Effector CD8-positive, alpha-beta T cell (primary cell): Measurements from ENCODE around the gene MTCL1.

ENCODE experiments used
- DNase-seq: peaks from one replicate; lab custom pipeline; 2025; lab: John Stamatoyannopoulos, UW

MTCL1 gene

DNA sequence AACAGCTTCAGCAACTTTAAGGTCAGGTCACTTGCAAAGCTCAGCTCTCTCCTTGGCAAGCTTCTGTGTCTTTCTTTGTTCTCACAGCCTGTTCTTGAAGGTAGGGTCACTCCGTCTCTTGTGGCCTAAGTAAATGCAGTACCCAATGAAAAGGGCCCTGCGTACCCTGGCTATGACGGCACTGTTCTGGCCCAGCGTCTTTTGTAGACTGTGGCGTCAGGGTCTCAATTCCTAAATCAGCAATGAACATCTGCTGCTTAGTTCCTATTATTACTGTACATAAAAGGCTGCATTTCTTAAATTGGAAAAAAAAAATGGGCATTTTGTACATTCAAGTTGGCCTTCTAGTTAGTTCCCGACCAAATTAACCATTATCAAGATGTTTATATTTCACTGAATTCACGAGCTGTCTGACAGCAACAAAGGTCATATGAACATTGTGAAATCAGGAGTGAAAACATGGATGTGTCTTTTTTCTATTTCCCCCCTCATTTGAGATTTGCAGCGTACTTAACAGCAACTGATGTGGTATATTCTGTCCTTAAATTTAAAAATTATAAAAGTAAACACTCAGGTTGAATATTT is 17.0 kb upstream of the MTCL1 start:
- no peak for DNase-seq

DNA sequence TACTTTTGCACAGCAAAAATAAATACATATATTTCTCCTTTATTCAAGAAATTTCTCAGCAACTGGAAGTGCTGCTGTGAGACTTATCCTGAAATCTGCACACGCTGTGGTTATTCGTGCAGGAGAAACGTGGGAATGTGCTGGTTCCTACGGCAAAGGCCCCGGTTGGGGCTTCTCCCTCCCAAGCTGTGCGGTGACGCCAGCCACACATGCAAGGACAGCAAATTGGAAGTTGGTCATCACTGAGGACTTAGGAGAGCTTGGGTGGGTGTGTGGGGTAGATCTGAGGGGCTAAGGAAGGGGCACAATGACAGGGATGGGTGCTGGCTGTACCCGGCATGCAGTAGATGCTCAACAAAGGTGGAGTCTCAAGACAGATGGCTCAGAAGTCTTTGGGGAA is 16.5 kb upstream of the MTCL1 start:
- no peak for DNase-seq

DNA sequence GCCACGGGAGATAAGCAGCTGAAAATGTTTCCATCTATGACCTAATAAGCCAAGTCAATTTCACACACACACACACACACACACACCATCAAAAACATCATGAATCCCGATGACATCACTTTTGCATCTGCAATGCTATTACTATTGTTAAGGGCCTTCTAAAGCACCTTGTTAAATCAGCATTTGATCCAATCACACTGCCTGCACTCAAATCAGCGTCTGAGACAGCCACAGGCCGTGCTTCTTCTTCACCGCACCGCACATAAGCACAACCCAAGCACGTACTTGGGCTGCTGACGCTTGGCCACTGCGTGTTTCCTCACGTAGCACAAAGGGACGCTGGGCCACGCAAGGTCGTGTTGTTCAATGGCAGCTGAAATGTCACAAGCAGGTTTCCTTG is 15.8 kb upstream of the MTCL1 start:
- DNase-seq = no peak

DNA sequence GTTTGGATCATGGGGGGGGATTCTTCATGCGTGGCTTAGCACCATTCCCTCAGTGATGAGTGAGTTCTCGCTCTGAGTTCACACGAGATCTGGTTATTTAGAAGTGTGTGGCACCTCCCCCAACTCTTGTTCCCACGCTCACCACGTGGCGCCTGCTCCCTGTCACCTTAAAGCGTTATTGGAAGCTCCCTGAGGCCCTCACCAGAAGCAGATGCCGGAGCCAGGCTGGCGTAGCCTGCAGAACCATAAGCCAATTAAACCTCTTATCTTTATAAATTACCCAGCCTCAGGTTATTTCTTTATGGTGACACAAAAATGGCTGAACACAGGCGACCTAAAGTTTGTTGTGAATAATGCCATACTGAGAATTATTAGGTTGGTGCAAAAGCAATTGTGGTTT is 10.5 kb upstream of the MTCL1 start:
- DNase-seq = no peak

DNA sequence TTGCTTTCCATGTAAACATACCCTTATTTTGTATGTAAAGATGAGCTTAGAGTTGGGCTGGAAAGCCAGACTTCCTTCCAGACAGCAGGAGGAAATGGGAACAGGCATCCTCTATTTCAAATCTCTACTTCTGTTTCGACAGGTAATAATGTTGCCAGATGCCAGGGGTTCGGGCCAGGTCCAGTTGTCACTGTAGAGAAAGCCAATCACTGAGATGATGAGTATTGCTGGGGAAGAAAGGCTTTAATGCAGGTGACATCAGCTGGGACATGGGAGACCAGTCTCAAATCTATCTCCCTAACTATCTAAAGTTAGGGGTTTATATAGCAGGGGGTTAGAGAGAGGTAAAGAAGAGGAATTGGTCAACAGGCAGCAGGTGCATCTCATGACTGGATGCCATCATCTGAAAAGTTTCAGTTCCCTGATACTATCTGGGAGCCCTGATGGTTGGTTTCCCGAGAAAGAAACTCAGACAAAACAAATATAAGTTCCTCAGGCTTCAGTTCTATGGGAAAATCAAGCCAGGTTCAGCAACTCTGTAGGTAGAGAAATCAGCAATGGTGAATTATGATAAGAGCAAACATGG is 9.3 kb upstream of the MTCL1 start:
- no peak for DNase-seq

DNA sequence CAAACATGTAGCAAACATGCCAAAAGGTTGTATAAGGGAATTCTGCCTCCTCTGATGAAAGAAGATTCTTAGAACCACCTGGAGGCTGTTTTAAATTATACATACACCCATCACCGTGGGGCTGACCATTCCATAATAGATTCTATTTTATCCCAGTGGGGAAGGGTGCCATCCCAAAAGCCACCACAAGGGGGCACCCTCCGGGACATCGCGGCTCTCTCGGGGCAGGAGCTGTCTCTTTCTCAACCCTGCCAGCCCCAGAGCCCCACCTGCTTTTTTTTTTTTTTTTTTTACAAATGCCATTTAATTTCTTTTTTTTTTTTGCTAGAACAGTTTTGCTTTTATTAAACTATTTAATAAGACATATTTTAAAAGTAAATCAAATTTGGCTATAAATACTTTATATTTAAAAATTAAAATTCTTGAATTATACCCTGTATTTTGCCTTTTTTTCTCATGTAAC is 8.6 kb upstream of the MTCL1 start:
- peak; percentile 75 for DNase-seq

DNA sequence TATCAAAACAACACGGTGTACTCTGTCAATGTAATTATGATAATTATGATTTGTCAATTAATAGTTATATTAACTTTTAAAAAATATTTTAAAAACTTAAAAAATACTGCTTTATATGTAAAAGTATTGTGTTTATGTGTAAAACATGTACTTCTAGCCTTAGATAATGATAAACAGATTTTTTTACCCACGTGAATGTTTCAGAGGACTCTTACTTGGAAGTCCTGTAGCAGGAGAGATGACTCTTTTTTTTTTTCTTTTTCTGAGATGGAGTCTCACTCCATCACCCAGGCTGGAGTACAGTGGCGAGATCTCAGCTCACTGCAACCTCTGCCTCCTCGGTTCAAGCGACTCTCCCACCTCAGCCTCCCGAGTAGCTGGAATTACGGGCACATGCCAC is 6.2 kb upstream of the MTCL1 start:
- no peak for DNase-seq

DNA sequence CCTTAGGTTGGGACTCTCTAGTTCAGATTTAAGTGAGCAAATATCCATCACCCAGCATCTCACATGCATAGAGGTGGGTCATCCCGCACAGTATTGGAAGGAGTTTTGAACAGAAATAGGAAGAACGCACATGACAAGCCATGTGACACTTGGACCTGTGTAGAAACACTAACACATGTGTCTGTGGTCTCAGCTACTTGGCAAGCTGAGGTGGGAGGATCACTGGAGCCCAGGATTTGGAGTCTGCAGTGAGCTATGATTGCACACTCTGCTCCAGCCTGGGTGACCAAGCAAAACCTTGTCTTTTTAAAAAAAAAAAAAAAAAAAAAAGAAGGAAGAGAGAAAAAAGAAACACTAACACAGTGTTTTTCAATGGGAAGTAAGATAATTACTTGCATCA is 5.4 kb upstream of the MTCL1 start:
- DNase-seq = no peak

DNA sequence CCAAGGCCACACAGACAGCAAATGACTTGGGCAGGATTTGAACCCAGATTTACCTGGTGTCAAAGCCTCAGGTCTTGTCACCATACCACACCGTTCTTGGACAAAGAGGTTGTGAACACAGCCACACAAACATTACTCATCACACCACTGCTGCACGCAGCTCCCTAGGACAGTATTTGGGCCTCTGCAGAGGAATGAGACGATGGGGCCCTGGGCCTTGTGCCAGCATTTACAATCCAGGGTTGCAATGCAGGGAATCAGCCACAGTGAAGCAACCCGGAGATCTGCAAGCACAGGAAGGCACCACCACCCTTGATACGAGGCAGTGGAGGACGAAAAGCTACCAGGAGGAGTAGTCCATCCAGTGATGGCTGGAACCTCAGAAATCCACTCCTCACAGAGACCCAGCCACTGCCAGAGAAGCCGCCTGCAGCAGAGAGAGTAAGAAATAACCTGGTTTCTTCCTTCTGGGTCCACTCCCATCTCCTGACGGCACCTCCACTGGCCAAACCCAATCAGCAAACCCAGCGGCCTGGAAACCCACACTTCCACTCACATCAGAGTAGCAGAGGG is 3.7 kb upstream of the MTCL1 start:
- DNase-seq = no peak

DNA sequence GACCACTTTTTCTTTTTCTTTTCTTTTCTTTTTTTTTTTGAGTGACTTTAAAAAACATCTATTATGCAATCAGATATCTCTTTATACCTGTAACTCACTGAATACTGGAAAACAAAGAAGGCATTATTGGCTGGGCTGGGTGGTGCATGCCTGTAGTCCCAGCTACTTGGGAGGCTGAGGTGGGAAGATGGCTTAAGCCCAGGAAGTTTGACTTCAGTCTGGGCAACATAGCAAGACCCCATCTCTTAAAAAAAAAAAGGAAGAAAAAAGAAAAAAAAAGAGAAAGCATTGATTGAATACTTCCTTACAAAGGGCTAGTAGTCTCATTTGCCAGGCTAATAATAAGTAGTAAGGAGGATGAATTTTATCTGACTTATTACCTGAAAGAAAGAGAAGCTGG is 2.7 kb upstream of the MTCL1 start:
- DNase-seq = no peak

DNA sequence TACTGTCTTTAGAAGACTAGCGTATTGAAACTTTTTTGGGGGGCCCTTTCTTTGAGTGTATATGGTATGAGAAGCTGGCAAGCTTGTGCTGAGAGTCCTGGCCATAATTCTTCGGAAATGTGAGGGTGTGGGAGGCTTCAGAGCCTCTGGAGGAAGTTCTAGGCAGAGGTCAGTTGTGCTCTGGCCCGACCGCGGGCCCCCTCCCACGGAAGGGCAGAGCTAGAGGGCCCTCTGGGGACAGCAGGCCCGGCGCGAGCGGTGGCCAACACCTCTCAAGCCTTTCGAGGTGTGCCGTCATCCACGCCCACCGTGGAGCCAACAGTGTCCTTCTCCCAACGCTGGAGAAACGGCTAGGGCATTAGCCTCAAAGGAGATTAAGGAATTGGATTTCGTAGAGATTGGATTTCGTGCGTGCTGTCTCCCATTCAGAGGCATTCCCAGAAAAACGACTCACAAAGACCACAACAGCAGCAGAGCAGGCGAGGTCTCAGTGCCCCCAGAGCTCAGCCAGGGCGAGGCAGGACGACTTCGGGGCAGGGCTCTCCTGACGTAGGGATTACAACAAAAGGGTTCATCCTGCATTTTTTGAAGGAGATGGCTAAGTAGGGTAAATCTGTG is 2.2 kb upstream of the MTCL1 start:
- no peak for DNase-seq

DNA sequence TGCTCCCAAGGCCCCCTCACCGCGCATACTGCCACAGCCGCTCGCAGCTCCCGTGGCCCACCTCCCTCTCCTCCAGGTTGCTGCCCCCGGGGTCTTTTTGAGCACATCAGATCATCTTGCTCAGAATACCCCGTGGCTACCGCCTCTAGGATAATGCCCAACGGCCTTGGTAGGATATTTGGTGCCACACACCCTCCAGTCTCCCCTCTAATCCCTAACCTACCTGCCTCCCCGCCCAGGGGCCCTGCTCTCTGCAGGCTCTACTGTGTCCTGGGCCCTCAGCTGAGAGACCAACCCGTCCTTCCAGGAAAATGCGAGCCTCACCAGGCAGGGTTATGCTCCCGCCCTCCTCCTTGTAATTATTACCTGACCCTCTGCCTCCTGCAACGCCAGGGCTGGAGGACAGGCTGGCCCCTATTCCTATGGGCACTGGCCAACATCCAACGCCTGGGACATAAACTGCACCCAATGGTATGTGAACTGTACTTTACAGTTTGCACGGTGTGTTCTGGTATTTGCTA is 1.5 kb upstream of the MTCL1 start:
- DNase-seq = no peak

DNA sequence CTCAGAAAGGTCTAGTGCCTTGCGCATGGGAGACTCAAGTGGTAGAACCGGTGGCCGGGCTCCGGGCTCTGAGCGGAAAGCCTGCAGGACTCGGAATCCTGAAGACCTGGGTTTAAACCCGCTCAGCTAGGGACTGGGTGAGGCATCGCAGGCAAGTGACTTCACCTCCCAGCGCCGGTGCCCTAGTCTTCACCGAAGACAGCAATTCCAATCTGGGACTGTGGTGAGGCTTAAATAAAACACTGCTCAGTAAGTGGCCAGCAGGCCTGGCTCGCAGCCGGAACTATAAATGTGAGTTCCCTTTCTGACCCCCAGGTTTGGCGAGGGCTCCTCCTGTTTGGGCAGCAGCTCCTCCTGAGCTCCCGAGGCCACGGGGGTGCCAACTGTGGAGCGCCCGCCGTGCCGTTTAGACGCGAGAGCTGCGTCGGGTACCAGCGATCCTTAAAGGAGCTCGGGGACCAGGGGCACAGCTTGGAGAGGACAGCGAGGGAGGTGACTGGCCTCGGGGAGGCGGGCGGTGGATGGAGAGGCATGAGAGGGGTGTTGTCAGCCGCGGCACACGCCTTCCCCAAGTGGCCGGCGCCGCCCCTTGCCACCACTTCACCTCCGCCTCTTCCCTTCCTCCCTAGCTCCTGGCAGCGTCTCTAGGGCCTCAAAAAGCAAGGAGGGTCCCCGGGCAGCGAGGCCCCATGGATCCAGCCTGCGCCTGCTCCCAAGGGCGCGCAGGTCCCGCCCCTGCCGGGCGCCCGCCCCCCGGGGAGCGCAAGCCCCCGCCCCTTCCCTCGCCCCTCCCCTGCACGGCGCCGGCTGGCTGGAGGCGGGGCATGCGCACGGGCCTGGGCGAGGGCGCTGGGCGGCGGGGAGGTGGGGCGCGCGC is 757 bp upstream of the MTCL1 start:
- peak; percentile 74 for DNase-seq

DNA sequence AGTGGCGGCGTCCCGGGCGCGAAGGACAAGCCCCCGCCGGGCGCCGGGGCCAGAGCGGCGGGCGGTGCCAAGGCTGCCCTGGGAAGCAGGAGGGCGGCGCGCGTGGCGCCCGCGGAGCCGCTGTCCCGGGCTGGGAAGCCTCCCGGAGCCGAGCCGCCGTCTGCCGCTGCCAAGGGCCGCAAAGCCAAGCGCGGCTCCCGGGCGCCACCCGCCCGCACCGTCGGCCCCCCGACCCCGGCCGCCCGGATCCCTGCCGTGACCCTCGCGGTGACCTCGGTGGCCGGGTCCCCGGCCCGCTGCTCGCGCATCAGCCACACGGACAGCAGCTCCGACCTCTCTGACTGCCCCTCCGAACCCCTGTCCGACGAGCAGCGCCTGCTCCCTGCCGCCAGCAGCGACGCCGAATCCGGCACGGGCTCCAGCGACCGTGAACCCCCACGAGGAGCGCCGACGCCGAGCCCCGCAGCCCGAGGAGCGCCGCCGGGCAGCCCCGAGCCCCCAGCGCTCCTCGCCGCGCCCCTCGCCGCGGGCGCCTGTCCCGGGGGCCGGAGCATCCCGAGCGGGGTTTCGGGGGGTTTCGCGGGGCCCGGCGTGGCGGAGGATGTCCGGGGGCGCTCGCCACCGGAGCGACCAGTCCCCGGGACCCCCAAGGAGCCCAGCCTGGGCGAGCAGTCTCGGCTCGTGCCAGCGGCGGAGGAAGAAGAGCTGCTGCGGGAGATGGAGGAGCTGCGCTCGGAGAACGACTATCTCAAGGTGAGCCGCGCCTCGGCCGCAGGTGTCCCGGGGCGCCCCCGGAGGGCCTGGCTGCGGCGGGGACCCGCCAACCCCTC is 820 bp downstream of the MTCL1 start:
- DNase-seq = no peak

DNA sequence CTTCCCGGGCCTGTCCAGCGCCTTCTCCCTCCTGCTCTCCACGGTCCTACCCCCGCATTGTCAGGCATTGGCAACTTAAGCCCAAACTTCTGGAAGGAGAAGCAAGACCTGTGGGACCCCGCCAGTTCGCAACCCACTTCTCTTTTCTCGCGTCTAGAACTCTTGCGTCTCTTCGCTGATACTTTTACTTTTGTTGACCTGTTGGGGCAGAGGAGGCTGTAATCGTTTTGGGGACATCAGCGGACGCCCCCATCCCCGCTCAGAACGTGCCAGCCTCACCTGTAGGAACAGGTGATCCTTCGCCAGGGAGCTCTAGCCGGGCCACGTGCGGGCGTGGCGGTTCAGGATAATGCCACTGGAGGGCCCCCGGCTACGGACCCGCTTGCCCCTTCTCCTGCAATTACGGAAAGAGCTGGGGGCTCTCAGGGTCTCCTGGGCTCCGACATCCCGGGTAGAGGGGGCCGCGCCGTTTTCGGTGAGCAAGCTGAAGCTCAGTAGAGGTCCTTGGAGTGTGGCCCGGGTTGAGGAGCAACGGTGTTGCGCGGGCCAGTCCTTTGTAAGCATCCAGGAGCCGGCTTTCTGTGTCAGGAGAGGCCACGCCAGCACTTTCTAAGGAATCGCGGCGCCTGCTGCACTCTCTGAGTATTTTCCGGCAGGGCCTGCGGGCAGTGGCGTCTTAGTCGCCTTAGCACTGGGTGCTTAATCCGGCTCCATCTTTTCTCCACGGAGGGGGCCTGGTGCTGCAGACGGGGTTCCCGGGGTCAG is 1.6 kb downstream of the MTCL1 start:
- DNase-seq = no peak

DNA sequence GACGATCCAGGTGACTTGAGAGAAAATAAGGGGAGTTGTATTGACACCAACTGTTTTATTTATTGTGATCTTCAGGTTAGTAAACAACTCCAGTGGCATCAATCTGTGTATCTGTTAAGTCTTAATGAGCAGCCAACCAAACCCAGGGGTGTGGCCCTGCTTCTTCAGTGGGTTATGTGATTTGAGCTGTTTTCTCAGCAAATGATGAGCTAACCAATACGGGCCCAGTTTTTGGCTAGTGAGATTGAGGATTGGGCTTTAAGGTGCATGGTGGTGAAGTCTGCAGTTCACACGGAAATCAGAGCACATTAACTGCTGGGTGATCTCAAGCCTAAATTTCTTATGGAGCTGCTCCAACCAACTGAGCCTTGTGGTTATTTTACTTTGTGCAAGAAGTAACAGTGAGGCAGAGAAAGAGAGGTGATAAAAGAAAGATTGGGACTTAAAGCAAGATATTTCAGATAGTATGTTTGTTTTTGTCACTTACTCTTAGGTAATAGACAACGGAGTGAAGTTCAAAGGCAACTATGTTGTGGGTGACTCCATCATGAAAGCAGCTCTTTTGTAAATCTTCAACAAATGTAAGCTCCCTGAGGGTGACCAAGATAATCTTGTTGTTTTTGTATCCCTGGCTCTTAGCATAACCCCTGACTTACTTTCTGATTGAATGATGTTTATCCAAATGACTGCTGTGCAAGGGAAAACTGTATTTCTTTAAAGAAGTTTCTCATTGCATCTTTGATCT is 2.4 kb downstream of the MTCL1 start:
- no peak for DNase-seq

DNA sequence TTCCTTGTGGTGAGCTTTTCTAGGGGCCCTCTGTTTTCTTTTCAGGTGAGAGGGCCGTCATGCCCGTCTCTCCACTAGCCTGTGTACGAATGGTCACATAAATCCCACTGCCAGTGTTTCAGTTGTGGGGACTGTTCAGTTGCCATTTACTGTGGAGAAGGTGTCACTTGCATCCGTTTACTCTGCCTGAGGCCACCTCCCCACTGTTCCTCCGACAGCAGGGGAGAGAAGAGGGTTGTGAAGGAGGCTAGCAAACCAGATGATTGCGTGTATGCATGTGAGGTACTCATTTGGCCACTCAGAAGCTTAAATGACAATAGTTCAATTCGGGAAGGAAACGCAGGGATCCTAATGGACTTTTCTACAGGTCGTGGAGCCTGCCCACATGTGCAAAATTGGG is 3.3 kb downstream of the MTCL1 start:
- DNase-seq = no peak

DNA sequence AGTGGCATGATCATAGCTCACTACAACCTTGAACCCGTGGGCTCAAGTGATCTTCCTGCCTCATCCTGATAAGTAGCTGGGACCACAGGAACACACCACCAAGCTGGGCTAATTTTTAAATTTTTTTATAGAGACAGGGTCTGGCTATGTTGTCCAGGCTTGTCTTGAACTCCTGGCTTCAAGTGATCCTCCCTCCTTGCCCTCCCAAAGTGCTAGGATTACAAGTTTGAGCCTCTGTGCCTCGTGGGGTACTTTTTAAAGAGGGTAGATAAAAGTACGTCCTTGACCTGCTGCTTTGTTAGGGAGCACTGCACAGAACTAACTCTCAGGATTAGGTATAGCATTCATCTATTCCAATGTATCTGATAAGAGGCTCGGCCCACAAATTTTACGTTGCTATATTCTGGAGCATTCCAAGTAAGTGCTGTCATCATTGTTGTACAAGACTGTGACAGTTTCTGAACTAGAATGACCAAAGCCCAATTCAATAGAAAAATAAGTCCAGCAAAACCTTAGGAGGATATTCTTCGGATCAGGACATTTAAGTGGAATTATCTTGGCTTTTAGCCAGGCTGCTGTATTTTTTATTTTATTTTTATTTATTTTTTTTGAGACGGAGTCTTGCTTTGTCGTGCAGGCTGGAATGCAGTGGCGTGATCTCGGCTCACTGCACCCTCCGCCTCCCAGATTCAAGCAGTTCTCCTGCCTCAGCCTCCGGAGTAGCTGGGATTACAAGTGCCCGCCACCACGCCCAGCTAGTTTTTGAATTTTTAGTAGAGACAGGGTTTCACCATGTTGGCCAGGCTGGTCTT is 4.1 kb downstream of the MTCL1 start:
- DNase-seq = no peak

DNA sequence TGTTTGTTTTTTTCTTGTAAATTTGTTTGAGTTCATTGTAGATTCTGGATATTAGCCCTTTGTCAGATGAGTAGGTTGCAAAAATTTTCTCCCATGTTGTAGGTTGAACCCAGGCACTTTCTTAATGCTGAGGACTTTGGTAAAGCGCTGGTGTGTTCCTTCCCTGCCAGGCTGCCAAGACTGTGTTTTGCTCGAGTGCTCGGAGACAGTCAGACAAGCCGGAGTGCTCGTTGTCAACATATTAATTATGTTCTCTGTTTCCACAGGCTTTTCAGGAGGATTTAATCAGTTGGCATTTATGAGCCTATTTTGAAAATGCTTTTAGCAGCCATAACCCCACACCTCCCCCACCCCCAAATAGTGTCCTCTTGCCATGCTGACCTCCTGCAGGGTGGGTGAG is 6.4 kb downstream of the MTCL1 start:
- DNase-seq = no peak
